HG03060 (cell line): ENCODE results near the gene KCNT2.

Source experiments
- ATAC-seq: cut with Tn5 transposase; IDR thresholded peaks from one replicate; pipeline ENCODE4 v1.9.1; 2021; ENCODE audit warnings: low read depth, moderate number of reproducible peaks; ENCODE audit not compliant: unreplicated experiment

Gene KCNT2

DNA sequence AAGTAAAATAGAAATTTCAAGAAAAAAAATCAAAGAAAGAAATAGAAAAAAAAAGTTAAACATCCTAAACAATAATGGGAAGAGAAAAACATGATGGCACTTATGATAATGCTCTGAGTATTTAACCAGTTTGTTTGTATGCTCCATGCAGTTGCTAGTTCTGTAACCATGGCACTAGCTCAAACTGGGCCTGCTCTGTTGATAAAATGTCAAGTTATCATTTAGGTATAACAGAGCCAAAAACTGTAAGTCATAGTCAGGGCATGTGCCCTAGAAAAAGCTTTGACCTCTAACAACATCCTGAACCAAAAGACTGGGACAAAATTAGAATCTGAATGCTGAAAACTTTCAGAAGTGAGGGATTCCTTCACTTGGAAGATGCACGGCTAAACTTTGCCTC lies 148.9 kb downstream of the KCNT2 start:
- no peak for ATAC-seq

DNA sequence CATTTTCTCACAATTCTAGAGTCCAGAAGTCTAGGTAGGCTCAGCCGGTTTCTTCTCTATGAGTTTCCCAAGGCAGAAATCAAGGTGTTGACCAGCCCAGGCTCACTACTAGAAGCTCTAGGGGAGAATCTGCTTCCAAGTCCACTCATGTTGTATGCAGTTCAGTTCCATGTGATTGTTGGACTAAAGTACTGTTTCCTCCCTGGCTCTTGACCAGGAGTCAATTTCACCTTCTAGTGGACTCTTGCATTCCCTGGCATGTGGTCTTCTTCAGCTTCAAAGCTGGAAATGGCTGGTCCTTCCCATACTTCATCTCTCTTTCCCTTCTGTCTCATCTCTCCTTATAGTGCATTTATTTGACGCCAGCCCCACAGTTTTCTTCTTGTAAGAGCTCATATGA lies 153.4 kb downstream of the KCNT2 start:
- ATAC-seq = no peak

DNA sequence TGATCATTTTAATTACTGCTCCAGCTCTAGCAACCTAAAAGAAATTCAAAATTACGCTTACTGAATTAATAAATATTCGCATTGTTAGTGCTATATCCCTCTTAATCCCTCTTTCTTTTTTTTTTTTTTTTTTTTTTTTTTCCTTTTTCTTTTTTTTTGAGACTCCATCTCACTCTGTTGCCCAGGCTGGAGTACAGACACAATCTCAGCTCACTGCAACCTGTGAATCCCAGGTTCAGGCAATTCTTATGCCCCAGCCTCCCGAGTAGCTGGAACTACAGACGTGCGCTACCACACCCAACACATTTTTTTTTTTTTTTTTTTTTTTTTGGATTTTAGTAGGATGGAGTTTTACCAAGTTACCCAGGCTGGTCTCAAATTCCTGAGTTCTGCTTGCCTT lies 157.1 kb downstream of the KCNT2 start:
- no peak for ATAC-seq

DNA sequence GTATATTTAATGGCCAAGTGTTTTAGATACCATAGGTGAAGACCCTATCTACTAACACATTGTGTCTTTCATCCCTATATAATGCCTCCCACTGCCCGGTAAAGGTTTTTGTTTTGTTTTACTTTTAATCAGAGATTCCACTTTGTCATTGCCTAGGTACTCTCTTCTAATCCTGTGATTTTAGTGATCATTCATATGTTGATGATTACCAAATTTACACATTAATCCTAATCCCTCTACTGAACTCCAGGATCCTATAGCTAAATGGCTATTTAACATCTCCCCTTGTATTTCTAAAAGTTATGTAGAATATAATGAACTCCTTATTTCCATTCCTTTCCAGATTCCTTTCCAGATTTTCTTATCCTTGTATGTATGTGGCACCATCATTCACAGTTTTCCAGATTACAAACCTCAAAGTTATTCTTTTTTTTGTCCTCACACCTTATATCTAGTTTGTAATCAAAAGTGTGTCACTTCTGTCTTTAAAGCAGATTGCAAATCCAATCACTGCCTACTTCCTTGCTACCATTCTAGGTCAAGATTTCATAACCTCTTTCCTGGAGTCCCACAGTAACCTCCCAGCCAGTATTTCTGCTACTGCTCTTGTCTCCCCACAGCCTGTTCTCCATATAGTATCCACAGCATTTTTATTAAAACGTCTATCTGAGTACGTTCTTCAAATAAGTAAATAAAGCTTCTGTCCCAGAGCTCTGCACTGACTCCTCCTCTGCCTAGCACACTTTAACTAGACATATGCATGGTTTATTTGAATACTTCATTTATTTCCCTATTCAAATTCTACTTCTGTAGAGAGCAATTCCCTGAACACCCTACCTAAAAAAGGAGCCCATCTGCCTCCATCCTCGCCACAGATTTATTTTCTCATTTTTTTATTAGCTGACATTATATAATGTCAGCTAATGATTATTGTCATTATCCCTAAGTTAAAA lies 157.8 kb downstream of the KCNT2 start:
- ATAC-seq = no peak

DNA sequence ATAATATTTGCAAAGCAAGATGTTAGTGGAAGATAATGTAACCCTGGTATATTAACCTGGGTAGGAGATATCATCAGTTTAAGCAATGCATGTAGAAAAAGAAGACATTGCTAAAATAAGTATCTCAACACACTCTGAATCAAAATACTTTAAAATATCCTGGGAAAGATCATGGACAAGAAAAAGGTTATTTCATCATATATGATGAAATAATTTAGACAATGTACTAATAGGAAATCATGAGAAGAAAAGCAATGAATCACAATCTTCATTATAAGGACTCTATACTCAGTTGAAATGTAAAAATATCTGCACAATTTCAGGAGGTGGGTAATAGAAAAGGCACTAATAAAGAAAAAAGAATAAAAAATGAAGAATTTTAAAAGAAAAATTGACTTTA lies 158.8 kb downstream of the KCNT2 start:
- no peak for ATAC-seq

DNA sequence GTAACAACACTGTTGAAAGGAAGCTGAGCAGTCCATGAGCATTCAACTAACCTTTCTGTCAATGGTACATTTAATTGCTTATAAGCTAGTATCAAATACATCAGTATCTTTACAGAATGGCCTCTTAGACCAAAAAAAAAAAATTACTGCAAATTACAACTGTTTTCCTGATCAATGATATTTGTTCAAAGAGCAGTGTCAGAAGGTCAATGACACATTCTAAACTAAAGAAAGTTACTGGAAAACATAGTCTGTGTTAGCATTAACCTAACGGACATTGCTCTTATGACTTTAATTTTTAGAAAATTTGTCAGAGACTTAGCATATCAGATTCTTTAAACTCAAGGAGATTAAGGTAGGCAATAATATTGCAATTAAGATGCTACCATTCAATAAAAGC lies 162.5 kb downstream of the KCNT2 start:
- no peak for ATAC-seq

DNA sequence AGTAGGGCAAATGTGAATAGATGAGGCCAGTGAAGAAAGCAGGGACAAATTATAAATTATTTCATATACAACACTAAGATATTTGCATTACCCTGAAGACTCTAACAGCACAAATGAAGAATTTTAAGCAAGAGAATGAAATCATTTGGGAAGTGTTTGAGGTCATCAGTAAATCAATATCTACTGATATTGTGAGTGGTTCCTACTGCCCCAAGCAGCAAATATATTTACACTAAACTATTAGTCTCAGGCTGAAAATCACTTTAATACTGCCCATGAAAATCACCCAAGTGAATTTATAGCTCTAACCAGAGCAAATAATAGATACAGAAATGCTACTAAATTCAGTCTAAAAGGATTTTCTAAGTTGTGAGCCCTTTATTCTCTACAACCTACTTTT lies 163.6 kb downstream of the KCNT2 start:
- ATAC-seq = no peak

DNA sequence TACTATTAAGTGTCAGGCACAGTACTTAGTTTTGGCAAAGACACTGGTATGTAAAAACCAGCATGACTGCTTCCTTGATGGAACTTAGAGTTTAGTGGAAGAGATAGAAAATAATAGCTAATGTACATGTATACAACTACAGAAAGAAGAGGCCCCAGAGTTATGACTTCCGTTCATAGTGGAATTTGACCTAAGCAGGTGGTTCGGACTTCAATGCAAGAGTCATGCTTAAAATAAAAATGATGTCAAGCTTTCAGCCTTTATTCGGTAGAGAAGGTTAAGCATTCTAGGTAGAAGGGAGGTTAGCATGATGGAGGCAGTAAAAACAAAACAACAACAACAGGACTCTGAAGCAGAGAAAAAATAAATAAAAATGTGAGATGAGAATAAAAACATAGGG lies 165.9 kb downstream of the KCNT2 start:
- ATAC-seq = no peak

DNA sequence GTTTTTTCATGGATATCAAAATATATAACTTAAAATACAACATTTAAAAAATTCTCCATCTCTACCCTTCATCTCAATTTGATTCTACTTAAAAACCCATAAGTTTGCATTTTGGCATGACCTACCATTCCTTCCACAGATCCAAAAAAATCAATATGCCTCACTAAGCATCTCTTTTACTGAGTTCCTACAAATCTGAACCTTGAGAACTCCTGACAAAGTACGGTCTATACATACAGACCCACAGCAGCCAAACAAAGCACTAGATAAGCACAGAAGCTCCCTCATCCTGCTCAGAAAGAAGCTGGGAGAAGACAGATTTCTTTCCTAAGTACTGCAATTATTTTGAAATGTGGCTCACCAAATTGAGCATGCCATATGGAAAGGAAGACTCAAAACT lies 167.5 kb downstream of the KCNT2 start:
- no peak for ATAC-seq

DNA sequence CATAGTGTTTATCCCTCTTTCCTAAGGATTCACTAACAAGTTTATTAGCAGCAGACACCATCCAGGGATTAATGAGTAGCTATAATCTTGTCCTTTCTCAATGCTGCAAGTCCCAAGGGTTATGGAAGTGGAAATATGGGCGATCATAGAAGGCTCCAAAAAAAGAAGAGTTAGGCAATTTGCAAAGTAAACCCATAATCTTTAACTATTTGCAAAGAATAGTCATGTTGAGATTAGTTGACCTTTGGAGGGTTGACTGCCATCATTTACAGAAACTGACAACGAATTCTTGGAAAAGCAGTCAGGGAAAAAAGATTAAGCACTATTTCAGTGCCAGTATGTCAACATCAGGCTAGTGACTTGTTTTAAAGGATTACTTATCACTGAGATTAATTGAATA lies 169.9 kb downstream of the KCNT2 start:
- no peak for ATAC-seq

DNA sequence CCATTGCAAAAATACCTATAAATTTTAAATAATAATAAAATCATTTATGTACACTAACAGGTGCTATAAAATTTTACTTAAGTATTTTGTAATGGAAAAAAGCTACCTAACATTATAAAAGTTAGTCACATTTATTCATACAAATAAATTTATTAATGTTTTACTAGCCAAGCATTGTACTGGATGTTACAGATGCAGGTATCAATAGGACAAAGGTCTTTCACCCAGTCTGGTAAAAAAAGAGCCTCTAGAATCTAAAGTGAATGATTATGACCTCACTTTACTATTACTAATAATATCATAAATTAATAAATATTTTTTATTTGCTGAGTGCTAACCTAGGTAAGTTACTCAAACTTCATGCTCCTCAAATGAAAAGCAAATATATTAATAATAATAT lies 170.6 kb downstream of the KCNT2 start:
- ATAC-seq = no peak

DNA sequence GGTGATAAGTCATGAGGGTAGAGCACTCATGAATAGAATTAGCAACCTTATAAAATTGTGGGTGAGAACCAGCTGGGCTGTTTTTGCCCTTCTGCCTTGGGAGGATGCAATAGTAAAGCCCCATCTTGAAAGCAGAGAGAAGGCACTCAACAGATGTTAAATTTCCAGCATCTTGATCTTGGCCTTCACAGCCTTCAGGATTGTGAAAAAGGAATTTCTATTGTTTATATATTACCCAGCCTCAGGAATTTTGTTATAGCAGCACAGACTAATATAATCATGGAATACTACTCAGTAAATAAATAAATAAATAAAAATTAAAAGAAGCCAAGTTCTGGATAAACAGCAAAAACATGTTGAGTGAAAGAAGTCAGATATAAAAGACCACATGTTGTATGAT lies 175.2 kb downstream of the KCNT2 start:
- no peak for ATAC-seq

DNA sequence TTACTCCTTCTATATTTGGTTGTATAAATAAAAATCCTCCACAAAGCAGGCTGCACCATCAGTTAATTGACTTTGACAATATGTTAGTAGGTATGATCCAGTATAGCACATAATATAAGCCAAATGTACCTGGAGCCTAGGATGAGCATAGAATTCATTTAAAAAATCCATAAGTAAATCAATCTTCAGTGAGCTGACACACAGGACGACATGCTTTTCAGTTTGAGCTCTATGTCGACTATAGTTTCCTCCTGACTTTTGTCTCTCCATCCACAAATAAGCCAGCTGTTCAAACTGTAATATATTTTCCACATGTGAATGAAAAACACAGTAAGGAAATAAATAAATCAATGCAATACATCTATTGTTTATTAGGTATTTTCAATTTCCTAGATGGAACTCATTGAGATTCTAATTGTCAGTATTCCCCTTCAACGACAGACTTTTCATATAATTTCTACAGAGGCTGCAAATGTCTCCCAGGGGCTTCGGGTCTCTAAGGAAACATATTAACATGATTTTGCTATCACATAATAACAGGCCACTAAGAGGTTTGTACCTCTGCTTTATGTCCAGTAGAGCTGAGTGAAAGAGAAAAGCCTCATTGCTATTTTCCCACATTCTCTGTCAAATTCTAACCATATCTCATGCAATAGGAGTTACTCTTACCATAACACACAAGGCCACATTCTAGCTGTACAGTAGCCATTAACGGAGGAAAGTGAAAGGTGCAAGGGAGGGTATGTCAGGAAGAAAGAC lies 180.1 kb downstream of the KCNT2 start:
- no peak for ATAC-seq

DNA sequence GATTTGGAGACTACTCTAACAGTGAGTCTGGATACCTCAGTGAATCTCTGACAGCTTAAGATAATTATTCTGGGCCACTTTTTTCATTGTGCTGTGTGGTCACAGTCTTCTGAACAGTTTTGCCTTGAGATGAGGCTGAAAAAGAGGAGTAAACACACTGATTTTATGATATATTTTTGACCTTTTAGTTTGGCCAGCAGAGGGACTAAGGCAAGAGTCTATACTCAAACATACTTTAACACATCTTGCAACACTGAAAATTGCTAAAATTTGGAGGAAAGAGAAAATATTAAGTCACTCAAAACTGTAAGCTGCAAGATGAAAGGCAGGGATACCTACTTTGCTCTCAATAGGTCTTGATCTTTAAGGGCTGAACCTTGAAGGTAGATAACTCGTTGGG lies 182.7 kb downstream of the KCNT2 start:
- no peak for ATAC-seq

DNA sequence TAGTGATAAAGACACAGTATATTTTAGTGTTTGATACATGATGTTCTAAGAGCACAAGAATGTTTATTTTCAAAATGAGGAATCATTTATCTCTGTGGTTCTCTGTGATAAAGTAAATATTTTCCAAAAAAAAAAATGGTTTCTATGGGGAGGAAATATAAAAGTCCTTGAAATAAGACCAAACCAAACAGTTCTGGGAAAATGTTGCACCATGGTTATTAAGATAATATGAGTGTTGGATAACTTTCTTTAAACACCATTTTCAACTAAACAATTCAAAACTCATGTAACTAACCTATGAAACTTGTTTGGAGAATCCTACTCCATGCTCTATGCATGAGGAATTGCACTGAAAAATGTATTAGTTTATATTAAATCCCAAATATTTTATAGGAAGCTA lies 184.6 kb downstream of the KCNT2 start:
- ATAC-seq = no peak

DNA sequence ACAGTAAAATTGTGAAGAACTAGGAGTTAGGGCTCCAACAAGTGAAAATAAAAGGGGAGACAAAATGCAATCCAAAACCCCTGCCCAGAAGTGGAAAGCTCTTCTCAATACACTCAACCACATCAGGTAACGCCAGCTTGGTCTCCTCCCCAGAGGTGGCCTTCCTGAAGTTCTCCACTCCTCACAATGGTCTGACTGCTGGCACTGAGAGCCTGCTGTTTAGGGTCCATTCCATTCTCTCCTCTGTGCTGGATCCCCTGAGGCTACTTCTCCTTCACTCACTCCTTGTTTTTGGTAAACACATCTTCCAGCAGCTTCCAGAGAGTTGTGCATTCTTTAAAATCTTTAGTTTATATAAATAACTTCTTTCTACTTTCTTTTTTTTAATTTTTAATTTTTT lies 189.5 kb downstream of the KCNT2 start:
- no peak for ATAC-seq

DNA sequence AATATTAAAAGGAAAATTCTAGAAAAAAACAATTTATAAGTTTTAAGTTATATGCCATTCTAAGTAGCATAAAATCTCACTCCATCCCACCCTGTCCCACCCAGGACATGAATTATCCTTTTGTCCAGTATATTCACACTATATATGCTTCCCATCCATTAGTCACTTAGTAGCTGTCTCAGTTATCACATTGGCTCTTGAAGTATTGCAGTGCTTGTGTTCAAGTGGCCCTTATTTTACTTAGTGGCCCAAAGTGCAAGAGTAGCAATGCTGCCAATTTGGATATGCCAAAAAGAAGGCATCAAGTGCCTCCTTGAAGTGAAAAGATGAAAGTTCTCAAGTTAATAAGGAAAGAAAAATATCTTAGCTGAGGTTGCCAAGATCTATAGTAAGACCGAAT lies 192.3 kb downstream of the KCNT2 start:
- ATAC-seq = no peak

DNA sequence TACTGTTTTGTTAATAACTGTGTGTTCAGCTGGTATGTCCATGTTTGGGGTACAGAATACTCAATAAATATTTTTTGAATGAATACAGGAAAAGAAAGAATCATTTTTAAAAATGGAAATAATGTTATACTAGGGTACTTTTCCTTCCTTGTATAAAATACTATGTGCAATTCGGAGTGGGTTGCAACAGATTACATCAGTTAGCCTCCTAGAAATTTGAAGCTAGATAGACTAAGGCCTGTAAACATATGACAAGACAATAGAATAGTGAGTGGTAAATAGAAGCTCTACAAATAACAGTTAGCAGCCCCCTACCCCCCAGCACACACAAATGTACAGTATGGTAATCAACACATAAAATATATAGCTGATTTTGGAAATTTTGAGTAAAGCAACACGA lies 195.9 kb downstream of the KCNT2 start:
- no peak for ATAC-seq

DNA sequence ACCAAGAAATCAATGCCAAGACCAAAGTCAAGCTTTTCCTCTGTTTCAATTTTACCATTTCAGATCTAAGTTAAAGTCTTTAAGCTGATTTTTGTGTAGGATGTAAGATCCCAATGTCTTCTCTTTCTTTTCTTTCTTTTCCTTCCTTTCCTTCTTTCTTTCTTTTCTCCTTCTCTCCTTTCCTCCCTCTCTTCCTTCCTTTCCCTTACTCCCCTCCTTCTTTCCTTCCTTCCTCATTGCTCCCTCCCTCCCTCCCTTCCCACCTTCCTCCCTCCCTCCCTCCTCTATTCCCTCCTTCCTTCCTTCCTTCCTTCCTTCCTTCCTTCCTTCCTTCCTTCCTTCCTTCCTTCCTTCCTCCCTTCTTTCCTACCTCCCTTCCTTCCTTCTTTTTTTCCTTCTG lies 197.5 kb downstream of the KCNT2 start:
- no peak for ATAC-seq

DNA sequence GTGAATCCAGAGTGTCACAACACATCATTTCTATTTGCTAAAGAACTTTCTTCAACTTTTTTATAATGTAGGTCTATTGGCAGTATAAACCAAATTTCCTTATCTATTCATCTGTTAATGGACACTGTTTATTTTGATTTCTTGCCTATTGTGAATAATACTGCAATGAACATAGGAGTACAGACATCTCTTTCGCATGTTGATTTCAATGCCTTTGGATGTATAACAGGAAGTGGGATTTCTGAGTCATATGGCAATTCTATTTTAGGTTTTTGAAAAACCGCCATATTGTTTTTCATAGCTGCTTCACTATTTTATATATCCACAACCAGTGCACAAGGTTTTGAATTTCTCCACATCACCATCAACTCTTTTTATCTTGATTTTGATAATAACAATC lies 198.7 kb downstream of the KCNT2 start:
- ATAC-seq = no peak

DNA sequence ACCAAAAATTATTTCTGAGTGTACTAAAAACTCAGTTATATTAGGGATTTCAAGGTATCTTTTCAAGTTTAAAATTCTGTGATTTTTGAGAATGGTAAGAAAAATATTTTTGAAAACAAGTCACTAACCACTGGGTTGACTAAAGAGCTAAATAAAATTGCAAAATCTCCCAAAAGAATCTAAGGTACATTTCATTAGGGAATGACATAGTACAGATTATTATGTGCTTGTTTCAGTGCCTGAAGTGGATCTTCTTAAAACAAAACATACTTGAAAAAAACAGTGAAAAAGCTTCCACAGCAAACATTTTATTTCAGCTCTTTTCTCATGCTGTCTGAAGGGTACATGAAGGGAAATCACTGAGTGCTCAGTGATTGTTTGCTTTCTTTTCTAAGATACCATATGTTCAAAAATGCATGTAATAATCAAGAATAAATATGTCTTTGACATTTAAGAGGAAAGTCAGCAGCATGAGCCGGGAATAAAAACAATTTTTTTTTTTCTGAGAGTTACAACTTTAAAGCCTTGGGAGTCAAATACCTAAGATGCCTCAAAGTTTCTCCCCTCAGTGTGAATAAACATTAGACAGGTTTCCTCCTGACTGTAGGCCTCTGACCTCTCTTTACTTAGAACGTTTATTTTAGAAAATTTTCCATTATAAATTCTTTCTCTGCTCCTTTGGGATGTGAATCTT lies 200.7 kb downstream of the KCNT2 start:
- no peak for ATAC-seq
